ENCODE measurements around the gene MEF2A.
A peak's percentile ranks its signal among the peaks of the same experiment; 100 is the strongest.
"Not testable (repeated sequence)": the region's sequence is repeated elsewhere in the genome, so short reads cannot be mapped to it uniquely, and the experiment has no call there.

MEF2A gene

DNA sequence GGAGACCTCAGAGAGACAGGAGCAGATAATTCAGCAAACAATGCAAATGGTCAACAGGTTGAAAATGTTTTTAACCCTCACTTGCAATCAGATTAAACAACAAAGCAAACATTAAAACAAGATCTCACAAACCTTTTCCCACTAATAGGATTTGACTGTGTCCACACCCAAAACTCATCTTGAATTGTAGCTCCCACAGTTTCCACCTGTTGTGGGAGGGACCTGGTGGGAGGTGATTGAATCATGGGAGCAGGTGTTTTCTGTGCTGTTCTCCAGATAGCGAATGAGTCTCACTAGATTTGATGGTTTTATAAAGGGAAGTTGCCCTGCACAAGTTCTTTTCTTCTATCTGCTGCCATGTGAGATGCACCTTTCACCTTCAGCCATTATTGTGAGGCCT, 168.8 kb downstream of the MEF2A start:
- in situ Hi-C loops (cut with MboI; ENCODE audit: low pct_unique_long_range_greater_than_20kb, low sequenced_read_pairs) = loop anchor here (25.0 kb wide), 1 partner anchor 447 kb away; no protein-coding TSS in a partner anchor
- no peak for DNase-seq

DNA sequence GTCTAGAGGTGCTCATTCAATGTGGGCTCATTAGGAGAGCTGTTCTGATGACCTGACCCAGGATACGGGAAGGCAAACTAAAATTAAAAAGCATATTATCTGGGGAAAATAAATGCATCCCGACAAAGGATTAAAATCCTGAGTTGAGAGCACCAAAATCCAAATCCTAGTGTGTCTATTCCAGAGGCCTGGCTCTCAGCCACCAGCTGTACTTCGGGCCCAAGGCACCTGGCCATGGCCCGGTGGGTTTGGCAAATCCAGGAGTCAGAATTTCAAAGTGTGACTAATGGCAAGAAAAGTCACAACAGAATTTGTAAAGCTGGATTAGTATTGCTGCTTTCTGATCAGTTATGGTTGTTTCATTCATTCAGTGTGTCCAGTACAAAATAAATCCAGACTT, 170.1 kb downstream of the MEF2A start:
- no peak for DNase-seq
- in situ Hi-C loops (cut with MboI; ENCODE audit: low pct_unique_long_range_greater_than_20kb, low sequenced_read_pairs) = loop anchor here (25.0 kb wide), 1 partner anchor 449 kb away; no protein-coding TSS in a partner anchor

DNA sequence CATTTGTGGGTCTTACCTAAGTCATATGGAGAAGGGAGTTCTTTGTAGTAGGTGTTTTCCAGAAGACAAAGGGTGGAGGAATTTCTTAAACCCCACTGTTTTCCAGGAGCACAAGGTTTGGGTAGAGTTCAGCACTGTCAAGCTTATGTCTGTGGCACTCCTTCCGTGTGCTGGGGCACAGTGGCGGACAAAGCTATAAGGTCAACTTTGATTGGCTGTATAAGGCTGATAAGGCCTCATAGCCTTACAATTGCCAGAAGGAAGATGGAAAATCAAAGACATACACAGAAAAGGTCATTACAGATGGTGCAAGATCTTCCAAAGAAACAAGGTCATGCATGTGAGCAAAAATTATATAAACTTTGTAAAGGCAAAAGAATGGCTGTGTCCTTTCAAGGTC, 170.9 kb downstream of the MEF2A start:
- no peak for DNase-seq
- in situ Hi-C loops (cut with MboI; ENCODE audit: low pct_unique_long_range_greater_than_20kb, low sequenced_read_pairs) = loop anchor here (25.0 kb wide), 1 partner anchor 449 kb away; no protein-coding TSS in a partner anchor

DNA sequence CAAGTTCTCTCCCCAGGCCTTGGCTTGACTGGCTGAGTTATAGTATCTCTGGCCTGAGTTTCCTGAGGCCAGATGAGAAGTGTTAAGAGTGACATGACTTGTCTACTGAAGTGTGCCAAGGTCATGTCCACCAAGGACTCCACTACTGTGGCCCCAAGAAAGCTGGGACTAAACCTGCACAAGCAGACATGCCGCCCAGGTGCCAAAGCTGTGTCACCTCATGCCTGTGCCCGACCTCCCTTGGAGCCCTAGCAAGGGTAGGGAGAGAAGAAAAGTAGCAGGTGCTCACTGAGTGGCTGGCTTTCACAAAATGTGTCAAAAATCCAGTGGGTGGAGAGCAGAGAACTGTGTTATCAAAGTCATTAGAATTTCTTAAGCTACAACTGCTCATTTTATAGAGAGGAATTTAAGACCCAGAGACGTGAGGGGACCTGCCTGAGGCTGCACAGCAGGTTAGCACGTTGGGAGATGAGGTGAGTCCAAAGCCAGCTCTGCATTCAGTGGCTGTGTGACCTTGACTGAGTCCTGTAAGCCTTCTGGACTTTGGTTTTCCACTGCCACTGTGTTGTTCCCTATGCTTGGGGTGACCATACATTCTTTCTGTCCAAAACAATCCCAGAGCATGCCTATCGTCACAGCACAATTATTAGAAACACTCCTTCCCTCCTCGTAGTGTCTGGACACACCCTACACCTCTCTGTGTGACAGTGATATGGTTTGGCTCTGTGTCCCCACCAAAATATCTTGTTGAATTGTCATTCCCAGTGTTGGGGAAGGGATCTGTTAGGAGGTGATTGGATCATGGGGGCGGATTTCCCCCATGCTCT, 172.4 kb downstream of the MEF2A start:
- DNase-seq = no peak
- in situ Hi-C loops (cut with MboI; ENCODE audit: low pct_unique_long_range_greater_than_20kb, low sequenced_read_pairs) = loop anchor here (25.0 kb wide), 1 partner anchor 451 kb away; no protein-coding TSS in a partner anchor

DNA sequence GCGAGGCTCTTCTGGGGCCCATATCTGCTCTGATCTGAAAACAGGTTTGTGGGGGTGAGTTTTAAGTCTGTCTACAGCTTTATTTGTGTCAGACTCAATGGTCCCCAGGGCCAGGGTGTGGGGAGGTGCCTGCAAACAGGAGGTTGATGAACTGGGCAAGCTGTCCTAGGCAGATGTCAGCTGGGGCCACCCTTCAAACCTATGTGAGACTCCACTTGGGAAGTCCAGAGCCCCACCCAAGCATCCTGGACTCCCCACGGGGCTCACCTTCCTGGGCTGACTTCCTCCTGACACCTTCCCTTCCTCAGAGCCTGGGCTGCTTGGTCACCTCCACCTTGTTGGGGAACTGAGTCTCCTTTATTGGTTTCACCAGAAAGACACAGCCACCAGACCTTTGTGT, 176.1 kb downstream of the MEF2A start:
- in situ Hi-C loops (cut with MboI; ENCODE audit: low pct_unique_long_range_greater_than_20kb, low sequenced_read_pairs) = loop anchor here (25.0 kb wide), 1 partner anchor 455 kb away; no protein-coding TSS in a partner anchor
- no peak for DNase-seq

DNA sequence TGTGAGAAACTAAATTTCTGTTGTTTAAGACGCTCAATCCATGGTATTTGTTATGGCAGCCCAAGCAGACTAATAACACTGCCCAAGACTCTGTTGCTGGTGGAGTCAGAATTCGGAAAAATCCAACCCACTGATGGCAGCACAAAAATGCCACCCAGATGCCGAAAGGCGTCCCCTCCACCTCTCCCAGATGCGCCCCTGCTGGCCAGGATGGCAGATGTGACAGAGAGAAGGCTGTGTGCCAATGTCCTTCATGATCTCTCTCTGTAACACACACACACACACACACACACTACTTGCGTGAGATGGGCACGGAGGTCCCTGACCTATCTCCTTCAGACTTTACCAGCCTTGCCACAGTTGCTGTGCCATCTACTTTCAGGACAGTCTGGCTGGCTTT, 178.4 kb downstream of the MEF2A start:
- in situ Hi-C loops (cut with MboI; ENCODE audit: low pct_unique_long_range_greater_than_20kb, low sequenced_read_pairs) = loop anchor here (25.0 kb wide), 1 partner anchor 457 kb away; no protein-coding TSS in a partner anchor
- DNase-seq = no peak

DNA sequence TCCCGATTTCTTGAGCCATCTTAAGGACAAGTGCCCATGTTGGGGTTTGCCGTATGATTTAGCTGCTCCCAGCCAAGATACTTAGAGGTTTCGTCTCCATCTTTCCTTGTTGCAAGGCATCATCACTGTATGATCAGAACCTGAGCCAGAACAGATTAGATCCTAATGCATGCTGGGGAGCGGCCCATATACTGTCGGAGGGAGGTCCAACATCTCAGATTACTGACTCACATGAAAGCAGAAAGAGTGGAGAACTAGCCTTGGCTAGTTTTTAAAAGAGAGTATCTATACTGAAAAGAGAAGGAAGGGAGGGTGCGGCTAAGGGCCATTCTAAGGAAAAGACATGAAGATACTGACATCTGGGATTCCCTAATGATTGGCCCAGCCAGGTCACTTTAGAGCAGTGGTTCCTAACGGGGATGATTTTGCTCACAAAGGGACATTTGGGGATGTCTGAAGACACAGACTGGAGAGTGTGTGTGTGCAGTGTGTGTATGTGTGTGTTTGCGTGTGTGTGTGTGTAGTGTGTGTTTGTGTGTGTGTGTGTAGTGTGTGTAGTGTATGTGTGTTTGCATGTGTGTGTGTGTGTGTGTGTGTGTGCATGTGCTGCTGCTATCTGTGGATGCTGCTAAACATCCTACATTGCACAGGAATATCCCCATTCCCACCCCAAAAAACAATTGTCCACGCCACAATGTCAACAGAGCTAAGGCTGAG, 179.7 kb downstream of the MEF2A start:
- in situ Hi-C loops (cut with MboI; ENCODE audit: low pct_unique_long_range_greater_than_20kb, low sequenced_read_pairs) = loop anchor here (25.0 kb wide), 1 partner anchor 458 kb away; no protein-coding TSS in a partner anchor
- no peak for DNase-seq

DNA sequence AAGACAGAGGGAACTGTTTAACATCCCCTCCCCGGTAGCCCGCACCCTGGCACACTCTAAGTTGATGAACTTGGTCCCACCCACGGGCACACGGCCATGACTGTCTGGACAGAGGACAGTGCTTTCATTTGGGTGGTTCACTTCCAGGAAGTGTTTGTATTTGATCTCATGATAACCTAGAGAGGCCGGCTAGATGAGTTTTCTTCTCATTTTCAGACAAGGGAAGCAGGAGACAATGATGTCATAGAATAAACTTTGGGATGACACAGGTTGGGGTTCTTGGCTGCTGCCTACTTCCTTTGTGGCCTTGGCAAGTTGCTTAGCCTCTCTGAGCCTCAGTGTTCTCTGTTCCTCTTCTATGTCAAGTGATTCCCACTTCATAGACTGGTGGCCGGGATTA, 183.6 kb downstream of the MEF2A start:
- in situ Hi-C loops (cut with MboI; ENCODE audit: low pct_unique_long_range_greater_than_20kb, low sequenced_read_pairs) = loop anchor here (25.0 kb wide), 1 partner anchor 462 kb away; no protein-coding TSS in a partner anchor

DNA sequence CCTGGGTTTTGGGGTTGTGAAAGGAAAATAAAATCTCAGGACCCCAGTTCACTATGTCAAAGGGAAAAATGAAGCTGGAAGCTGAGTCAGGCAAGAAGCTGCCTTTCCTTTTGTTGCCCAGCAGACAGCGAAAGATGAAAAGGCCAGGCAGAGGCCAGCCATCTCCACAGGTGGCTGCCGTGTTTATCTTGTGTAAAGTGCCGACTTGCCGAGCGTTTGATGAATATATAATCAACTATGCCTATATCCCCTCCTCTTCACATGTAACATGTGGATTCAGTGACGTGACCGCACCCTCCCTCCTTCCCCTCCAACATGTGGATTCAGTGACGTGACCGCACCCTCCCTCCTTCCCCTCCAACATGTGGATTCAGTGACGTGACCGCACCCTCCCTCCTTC, 184.5 kb downstream of the MEF2A start:
- DNase-seq; in situ Hi-C loops (cut with MboI; ENCODE audit: low pct_unique_long_range_greater_than_20kb, low sequenced_read_pairs): not testable (repeated sequence)

More for the DNA sequence above, 183.6 kb downstream of the MEF2A start:
- DNase-seq = no peak

DNA sequence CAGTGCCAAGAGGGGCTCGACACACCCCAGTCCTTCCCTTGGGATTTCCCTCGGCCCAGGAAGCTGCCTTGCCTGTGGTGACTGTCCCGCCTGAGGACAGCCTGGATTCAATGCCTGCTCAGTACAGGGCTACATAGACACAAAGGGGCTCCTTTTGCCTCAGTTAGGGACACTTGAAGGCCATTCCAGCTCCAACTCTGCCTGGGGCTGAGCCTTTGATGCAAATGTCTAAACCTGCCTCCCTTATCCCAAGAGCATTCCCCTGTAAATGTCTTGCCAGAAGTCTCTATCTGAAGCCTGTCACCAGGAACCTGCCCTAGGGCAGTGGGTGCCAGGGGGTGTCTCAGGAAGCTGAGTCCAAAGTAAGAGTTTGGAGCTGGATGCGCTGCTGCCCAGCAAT, 186.8 kb downstream of the MEF2A start:
- in situ Hi-C loops (cut with MboI; ENCODE audit: low pct_unique_long_range_greater_than_20kb, low sequenced_read_pairs) = no loop called here
- no peak for DNase-seq

DNA sequence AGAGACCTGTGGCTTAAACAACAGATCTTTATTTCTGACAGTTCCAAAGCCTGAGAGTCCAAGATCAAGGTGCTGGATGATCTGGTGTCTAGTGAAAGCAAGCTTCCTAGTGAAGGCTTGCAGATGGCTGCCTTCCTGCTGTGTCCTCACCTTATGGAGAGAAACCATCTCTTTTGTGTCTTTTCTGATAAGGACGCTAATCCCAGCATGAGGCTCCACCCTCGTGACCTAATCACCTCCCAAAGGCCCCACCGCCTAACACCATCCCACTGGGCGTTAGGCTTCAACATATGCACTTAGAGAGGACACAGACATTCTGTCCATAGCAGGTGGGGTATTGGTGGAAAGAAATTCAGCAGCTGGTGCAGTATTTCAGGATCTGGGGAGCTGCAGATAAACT, 187.3 kb downstream of the MEF2A start:
- in situ Hi-C loops (cut with MboI; ENCODE audit: low pct_unique_long_range_greater_than_20kb, low sequenced_read_pairs) = no loop called here

DNA sequence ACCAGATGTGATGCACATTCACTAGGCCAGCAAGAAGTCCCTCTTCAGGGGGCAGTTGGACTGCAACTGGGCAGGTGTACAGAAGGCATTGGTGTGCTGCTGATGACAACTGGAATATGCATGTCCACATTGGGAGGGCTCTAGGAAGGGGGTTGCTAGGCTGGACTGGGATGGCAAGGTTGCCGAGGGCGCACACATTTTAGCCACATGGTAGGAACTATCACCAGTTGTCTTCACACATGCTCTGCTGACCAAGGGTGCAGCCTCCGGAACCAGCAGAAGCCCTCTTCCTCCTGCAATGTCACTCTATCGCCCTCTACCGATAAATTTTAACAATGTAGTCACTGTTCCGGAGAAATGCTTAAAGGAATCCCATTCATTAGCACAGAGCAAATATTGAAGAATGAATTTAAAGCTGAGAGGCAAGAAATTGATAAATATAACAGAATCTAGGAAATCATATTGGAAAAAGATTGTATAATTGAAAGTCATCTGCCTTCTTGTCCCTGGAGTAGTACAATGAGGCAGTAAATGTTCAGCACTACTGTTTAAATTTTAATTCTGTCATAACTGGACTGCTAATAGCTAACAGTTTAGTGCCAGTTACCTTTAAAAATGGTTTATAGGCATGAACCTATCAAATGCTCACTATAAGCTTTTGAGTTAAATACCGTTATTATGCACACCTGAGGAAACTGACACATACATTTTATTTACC, 190.1 kb downstream of the MEF2A start:
- in situ Hi-C loops (cut with MboI; ENCODE audit: low pct_unique_long_range_greater_than_20kb, low sequenced_read_pairs) = no loop called here
- DNase-seq = peak; percentile 80

More for the DNA sequence above, 187.3 kb downstream of the MEF2A start:
- no peak for DNase-seq

DNA sequence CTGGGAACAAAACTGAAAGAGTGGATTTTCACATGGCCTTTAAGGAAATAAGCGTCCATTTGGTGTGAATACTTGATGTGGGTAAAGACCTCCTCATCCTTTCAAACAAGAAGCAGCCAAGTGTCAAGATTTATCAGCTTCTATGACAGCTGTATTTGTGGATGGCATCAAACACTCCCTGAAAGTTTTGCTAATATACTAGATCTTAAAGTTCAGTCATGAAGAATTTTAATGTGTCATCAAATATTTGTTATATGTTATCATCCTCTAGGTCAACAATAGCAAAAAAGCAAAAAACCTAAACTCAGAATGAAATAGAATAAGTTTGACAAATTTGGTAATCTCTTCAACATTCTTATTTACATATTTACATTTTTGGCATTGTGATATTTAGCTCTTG, 196.5 kb downstream of the MEF2A start:
- DNase-seq = no peak
- in situ Hi-C loops (cut with MboI; ENCODE audit: low pct_unique_long_range_greater_than_20kb, low sequenced_read_pairs) = no loop called here

DNA sequence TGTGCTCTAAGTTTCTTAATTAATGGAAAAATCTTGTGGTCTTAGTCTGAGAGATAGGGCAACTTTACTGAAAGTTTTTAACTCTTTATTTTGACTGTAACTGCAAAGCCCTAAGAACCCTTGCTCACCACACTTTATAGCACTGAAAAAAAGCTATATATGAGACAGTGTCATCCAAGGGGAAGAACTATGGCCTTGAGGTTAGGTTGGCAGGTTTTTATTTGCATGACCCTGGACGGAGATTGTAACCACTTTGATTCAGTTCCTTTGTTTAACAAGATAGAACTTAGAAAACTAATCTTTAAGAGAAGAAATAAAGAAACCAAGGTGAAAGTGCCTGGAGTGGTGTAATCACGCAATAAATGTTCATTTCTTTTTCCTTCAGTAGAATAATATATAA, 198.0 kb downstream of the MEF2A start:
- DNase-seq = no peak
- in situ Hi-C loops (cut with MboI; ENCODE audit: low pct_unique_long_range_greater_than_20kb, low sequenced_read_pairs) = no loop called here

DNA sequence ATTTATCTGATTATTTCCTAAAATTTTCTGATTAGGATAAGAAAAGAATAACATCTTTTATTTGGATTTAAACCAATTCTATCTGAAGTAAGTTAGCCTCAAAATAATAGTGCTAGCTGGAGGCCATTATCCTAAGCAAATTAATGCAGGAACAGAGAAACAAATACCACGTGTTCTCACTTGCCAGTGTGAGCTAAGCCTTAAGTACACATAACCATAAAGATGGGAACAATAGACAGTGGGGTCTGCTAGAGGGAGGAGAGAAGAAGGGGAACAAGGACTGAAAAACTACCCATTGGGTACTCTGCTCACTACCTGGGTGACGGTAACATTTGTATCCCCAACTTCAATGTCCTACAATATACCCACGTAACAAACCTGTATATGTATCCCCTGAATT, 198.7 kb downstream of the MEF2A start:
- in situ Hi-C loops (cut with MboI; ENCODE audit: low pct_unique_long_range_greater_than_20kb, low sequenced_read_pairs) = no loop called here
- no peak for DNase-seq
